B cell (primary cell): Measurements from ENCODE around the gene ASPG. TPM values are rescaled to one million over a fixed set of nuclear protein-coding genes. Genes with fewer than 3 reads are reported as not detected.

Experiments
- ATAC-seq: fragments of 200-7000 bp; cut with Tn5 transposase; one replicate; pipeline ENCODE4 v1.10.0; 2021; ENCODE audit warnings: low read depth, mild to moderate bottlenecking, moderate number of reproducible peaks, moderate library complexity
- CTCF ChIA-PET: fragments of 350-600 bp; sonication (Branson Sonifier 250); formaldehyde crosslinking; loops from one replicate; lab custom pipeline; 2021; ENCODE audit warnings: antibody characterized with exemption, inconsistent platforms; lab: Charles Lee
- POLR2A ChIA-PET: fragments of 350-600 bp; sonication (Branson Sonifier 250); formaldehyde crosslinking; loops from one replicate; lab custom pipeline; 2021; ENCODE audit warnings: antibody characterized with exemption; lab: Charles Lee
- DNase-seq: peaks from one replicate; pipeline ENCODE4 v3.0.0; 2013
- H2AFZ ChIP-seq: 2 replicates; pipeline ENCODE4 v1.6.1; 2012; ENCODE audit warnings: mild to moderate bottlenecking, low read depth, low read length; ENCODE audit not compliant: insufficient read depth, poor library complexity, severe bottlenecking
- H3K27ac ChIP-seq, 2 donors: 1 replicate in 1 of 2; 2 replicates in 1 of 2; pipeline ENCODE4 v1.5.1; 2012 to 2013; ENCODE audit warnings: low read length in 2 of 2, mild to moderate bottlenecking in 2 of 2, moderate library complexity in 1 of 2
- H3K27me3 ChIP-seq, 4 experiments: fragments of 200-600 bp in 1 of 4; sonication (generic) in 1 of 4; replicated peaks in 1 of 4; 1 replicate in 2 of 4; 2 replicates in 2 of 4; pipeline versions ENCODE4 v1.6.1 to v1.7.0; 2013 to 2016; ENCODE audit warnings: low read length in 3 of 4, mild to moderate bottlenecking in 2 of 4, mixed read lengths in 1 of 4, moderate library complexity in 1 of 4; ENCODE audit not compliant: insufficient read depth in 4 of 4, control insufficient read depth in 3 of 4; ENCODE audit errors: control extremely low read depth in 1 of 4
- H3K36me3 ChIP-seq, 2 experiments: replicated peaks in 1 of 2; 1 replicate in 1 of 2; 2 replicates in 1 of 2; pipeline versions ENCODE4 v1.6.1 to v1.7.1; 2013; ENCODE audit warnings: low read length in 1 of 2; ENCODE audit not compliant: insufficient read depth in 2 of 2, control insufficient read depth in 1 of 2; ENCODE audit errors: control extremely low read depth in 1 of 2, extremely low read depth in 1 of 2
- H3K4me1 ChIP-seq, 2 donors: fragments of 200-600 bp in 1 of 2; sonication (generic) in 1 of 2; 1 replicate in 1 of 2; 2 replicates in 1 of 2; pipeline versions ENCODE4 v1.5.1 to v1.6.1; 2013 to 2017; ENCODE audit warnings: low read length in 2 of 2; ENCODE audit not compliant: control insufficient read depth in 2 of 2, insufficient read depth in 2 of 2
- H3K4me2 ChIP-seq: replicated peaks from 2 replicates; pipeline ENCODE3; 2012; ENCODE audit warnings: mild to moderate bottlenecking, low read depth, low read length; ENCODE audit not compliant: poor library complexity, severe bottlenecking
- H3K4me3 ChIP-seq, 5 experiments: fragments of 200-600 bp in 1 of 5; sonication (generic) in 1 of 5; 1 replicate in 3 of 5; 2 replicates in 2 of 5; pipeline versions ENCODE4 v1.5.1 to v1.7.0; 2011 to 2016; ENCODE audit warnings: low read length in 4 of 5, mild to moderate bottlenecking in 4 of 5, low read depth in 2 of 5, control low read depth in 1 of 5, moderate library complexity in 1 of 5; ENCODE audit not compliant: insufficient read depth in 1 of 5; ENCODE audit errors: control extremely low read depth in 1 of 5, extremely low read depth in 1 of 5
- H3K79me2 ChIP-seq: fragments of 200-600 bp; sonication (generic); one replicate; pipeline ENCODE4 v1.6.0; 2016; ENCODE audit warnings: low read length; ENCODE audit not compliant: control insufficient read depth, insufficient read depth
- H3K9ac ChIP-seq: fragments of 200-600 bp; sonication (generic); 2 replicates; pipeline ENCODE4 v1.6.1; 2017; ENCODE audit warnings: mild to moderate bottlenecking, low read length, moderate library complexity
- H3K9me3 ChIP-seq, 3 donors: one replicate each; pipeline versions ENCODE4 v1.6.1 to v1.7.1; 2013; ENCODE audit warnings: low read length in 2 of 3; ENCODE audit not compliant: control insufficient read depth in 2 of 3, insufficient read depth in 1 of 3; ENCODE audit errors: control extremely low read depth in 1 of 3
- H4K20me1 ChIP-seq: 2 replicates; pipeline ENCODE4 v1.6.0; 2012; ENCODE audit warnings: mild to moderate bottlenecking, low read length; ENCODE audit not compliant: insufficient read depth, control insufficient read depth, poor library complexity, severe bottlenecking
- H3K27ac Mint-ChIP-seq: one replicate; pipeline ENCODE4 v1.8.0; 2021; ENCODE audit warnings: mixed read lengths
- H3K27me3 Mint-ChIP-seq: one replicate; pipeline ENCODE4 v1.8.0; 2021; ENCODE audit warnings: mixed read lengths
- H3K4me1 Mint-ChIP-seq: one replicate; pipeline ENCODE4 v1.8.0; 2021; ENCODE audit warnings: mixed read lengths
- H3K4me3 Mint-ChIP-seq: one replicate; pipeline ENCODE4 v1.8.0; 2021; ENCODE audit warnings: mixed read lengths
- H3K9me3 Mint-ChIP-seq: one replicate; pipeline ENCODE4 v1.8.0; 2022; ENCODE audit warnings: mixed read lengths; ENCODE audit not compliant: insufficient read depth
- EZH2 ChIP-seq: IDR thresholded peaks from 2 replicates; pipeline ENCODE4 v1.6.1; 2012; ENCODE audit warnings: borderline replicate concordance, low read depth, mild to moderate bottlenecking, moderate library complexity, low read length; ENCODE audit not compliant: insufficient read depth, poor library complexity, severe bottlenecking
- WGBS: methylation state at CpG from one replicate; pipeline ENCODE4 v1.1.5; 2013; ENCODE audit warnings: missing lambda C conversion rate; ENCODE audit not compliant: insufficient coverage; 5-methylcytosine and 5-hydroxymethylcytosine counted together
- intact Hi-C: fragments of 100-400 bp; cut with micrococcal nuclease; formaldehyde crosslinking; loops from one replicate; pipeline ENCODE4 v1.10.0; 2022
- polyA plus RNA-seq: library from polyadenylated mRNA; depleted of rRNA; stranded (reverse); fragments of >200 nt; gene quantifications from 2 replicates; pipeline ENCODE4 v1.2.3, GENCODE V29; 2012
- total RNA-seq, 2 donors: library from RNA; stranded (reverse); fragments of 120-200 nt in 1 of 2; gene quantifications; 1 replicate in 1 of 2; 2 replicates in 1 of 2; pipeline versions ENCODE4 v1.2.3 to v1.2.4, GENCODE V29; 2013 to 2022
- TF ChIP-seq, protein P1 (sequence below): fragments of 200-600 bp; IDR thresholded peaks from one replicate; pipeline ENCODE4 v1.8.0; 2022; ENCODE audit warnings: antibody characterized with exemption, mild to moderate bottlenecking

The ASPG gene
- total and polyA plus RNA-seq, 2 donors (not counting 1 experiment from before 2014, with no cell fraction given): not detected

DNA sequence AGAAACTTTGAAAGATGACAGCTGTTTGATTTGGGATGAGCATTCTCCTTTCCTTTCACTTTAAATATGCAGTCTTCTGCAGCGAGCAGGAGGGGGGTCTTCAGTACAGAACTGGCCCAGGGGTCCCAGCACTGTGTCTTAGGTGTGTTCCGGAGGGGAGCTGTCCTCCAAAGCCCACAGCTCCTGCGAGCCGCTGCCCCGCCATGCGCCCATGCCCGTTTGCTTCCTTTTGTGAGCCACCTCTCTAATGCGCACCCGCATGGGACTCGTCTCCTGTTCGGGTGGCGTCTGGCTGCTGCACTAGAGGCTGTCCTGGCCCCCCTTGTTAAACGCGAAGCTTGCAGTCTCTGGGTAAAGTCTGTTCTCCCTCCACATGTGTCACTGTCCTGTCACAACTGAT, 48.4 kb upstream of the ASPG start:
- DNase-seq (no peak), ATAC-seq (no peak)
- Histone ChIP-seq H3K27me3 (peaks cover 0 to 9% (median 0%) of the 10 kb centered on the region in 4 experiments), H3K4me2 (no peak overlapping the region), H3K79me2 (no peaks in the 10 kb centered on the region), H3K4me3 (no peak overlapping the region), H2AFZ (no peak overlapping the region), H3K36me3 (no peaks in the 10 kb centered on the region), H3K9me3 (no peaks in the 10 kb centered on the region), H3K4me1 (no peaks in the 10 kb centered on the region), H3K9ac (no peak overlapping the region), H3K27ac (no peak overlapping the region), H4K20me1 (no peaks in the 10 kb centered on the region)
- no peak for TF ChIP-seq EZH2
- TF ChIP-seq, protein P1, sequence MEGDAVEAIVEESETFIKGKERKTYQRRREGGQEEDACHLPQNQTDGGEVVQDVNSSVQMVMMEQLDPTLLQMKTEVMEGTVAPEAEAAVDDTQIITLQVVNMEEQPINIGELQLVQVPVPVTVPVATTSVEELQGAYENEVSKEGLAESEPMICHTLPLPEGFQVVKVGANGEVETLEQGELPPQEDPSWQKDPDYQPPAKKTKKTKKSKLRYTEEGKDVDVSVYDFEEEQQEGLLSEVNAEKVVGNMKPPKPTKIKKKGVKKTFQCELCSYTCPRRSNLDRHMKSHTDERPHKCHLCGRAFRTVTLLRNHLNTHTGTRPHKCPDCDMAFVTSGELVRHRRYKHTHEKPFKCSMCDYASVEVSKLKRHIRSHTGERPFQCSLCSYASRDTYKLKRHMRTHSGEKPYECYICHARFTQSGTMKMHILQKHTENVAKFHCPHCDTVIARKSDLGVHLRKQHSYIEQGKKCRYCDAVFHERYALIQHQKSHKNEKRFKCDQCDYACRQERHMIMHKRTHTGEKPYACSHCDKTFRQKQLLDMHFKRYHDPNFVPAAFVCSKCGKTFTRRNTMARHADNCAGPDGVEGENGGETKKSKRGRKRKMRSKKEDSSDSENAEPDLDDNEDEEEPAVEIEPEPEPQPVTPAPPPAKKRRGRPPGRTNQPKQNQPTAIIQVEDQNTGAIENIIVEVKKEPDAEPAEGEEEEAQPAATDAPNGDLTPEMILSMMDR: no peak
- intact Hi-C loops: no loop called here
- ChIA-PET POLR2A (no interaction called here), CTCF (interaction anchor here (0.9 kb wide), 1 partner anchor 10 kb away, joined by 3 read pairs; no protein-coding TSS in a partner anchor)
- Mint-ChIP-seq H3K4me3 (no peak overlapping the region), H3K9me3 (no peaks in the 10 kb centered on the region), H3K27me3 (peaks cover 46% of the 10 kb centered on the region), H3K27ac (no peak overlapping the region), H3K4me1 (no peaks in the 10 kb centered on the region)
- 95% methylated on average over 12 of the region's 14 CpGs for WGBS

DNA sequence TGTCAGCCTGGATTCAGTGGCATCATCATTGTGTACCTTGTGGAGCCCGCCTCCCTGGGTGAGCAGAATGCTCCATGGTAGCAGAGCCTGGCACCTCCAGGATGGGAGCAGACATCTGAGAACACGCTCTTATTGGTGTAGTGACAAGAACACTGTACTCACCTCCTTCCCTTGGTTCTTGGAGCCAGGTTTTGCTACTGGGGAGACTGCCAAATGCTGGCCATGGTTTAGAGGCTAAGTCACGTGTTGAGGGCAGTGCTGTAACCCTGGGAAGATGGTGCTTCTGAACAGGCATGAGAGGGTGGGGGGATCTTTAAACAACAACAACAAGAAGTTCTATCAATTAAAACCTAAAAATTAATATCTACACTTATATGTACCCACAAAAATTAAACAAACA, 47.6 kb upstream of the ASPG start:
- Histone ChIP-seq H4K20me1 (no peaks in the 10 kb centered on the region), H3K27ac (no peak overlapping the region), H3K4me2 (no peak overlapping the region), H3K9me3 (no peaks in the 10 kb centered on the region), H3K36me3 (no peaks in the 10 kb centered on the region), H3K27me3 (peaks cover 0 to 9% (median 0%) of the 10 kb centered on the region in 4 experiments), H2AFZ (no peak overlapping the region), H3K4me3 (no peak overlapping the region), H3K79me2 (no peaks in the 10 kb centered on the region), H3K9ac (no peak overlapping the region), H3K4me1 (no peaks in the 10 kb centered on the region)
- no peaks in the 10 kb centered on the region for H3K9me3 Mint-ChIP-seq
- H3K4me3 Mint-ChIP-seq: no peak overlapping the region
- 60% methylated on average over 2 of the region's 3 CpGs for WGBS
- intact Hi-C loops: no loop called here
- H3K27me3 Mint-ChIP-seq: peaks cover 39% of the 10 kb centered on the region
- H3K27ac Mint-ChIP-seq: no peak overlapping the region
- ChIA-PET POLR2A (no interaction called here), CTCF (no interaction called here)
- ATAC-seq (no peak), DNase-seq (no peak)
- no peak for TF ChIP-seq EZH2
- TF ChIP-seq, protein P1: no peak
- H3K4me1 Mint-ChIP-seq: no peaks in the 10 kb centered on the region
